ENCODE measurements around the gene TTC34.

The TTC34 gene, protein sequence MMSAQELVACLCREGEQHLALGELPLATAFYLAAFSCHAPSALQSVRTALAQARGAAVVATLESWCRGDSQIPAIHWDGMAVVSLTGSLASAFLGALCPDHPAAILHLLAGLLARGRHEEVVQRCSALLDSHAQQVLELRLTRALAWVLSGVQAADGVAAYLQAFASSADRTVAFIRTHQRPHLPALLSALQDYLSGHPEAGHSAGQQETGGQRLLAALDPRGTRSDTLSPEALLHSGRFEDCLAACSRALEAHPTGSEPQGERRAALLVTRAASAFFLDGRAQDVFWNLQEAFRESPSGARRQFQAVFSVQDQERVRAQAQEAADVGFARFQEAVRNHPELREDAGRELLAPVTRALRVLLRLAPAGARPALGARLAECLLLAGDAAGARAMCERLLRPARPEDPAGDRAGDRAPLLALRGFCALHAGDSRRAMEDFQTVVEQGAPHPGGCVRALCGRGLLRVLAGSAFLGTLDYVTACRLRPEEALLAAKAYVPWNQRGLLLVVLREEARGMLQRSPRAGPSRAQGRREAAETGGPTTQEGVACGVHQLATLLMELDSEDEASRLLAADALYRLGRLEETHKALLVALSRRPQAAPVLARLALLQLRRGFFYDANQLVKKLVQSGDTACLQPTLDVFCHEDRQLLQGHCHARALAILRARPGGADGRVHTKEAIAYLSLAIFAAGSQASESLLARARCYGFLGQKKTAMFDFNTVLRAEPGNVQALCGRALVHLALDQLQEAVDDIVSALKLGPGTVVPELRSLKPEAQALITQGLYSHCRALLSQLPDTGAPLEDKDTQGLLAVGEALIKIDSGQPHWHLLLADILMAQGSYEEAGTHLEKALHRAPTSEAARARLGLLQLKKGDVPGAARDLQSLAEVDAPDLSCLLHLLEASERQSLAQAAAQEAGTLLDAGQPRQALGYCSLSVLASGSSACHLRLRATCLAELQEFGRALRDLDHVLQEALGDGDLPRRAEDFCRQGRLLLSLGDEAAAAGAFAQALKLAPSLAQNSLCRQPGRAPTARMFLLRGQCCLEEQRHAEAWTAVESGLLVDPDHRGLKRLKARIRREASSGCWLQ

GRCh38 chr1:2801535-2802291, at the start of gene TTC34:
Gene TTC34 (minus strand): TSS chr1:2801693. CDS start chr1:2800827, 866 bp downstream.
- no peak for DNase-seq (ENCODE audit: low spot score)

DNA sequence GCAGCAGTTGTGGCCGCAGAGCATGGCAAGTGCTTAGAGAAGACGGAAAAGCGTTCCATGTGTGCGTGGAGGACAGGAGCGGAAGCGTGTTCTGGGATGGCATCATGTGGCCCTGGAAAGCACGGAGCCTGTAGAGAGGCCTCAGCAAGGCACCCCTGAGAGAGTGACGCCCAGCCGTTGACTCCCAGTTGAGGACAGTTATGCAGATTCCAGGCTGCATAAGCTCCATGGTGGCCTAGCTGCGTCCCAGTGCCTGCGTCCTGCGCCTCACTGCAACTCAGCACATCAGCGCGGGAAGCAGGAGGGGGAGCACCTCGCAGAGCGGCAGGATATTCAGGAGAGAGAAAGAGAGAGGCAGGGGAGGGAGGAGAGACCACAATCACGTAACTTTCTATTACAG, 49.0 kb upstream of the TTC34 start:
- DNase-seq (ENCODE audit: low spot score) = no peak

- no peak for DNase-seq (ENCODE audit: low spot score)
These were observed 46.6 kb upstream of the TTC34 start for GRCh38 chr1:2848006-2848670.

GRCh38 chr1:2847086-2847985, 45.8 kb upstream of the TTC34 start:
- DNase-seq (ENCODE audit: low spot score) = no peak

DNA sequence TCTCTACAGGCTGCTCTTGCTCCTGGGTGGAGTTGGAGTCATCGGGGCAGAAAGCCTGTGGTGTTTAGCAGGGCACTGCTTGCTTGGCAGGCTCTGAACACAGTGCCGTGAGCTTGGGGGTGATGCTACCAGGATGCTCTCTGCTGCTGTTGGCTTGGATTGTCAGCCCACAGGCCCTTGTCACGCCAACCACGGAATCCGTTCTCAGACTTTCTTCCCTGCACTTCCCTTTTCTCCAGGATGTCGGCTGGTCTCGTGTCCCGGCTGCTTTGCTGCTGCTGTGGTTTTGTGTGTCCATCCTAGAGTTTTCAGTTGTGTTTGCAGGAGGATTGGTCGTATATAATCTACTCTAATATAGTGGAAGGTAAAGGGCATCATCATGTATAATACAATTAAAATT, 44.4 kb upstream of the TTC34 start:
- no peak for DNase-seq (ENCODE audit: low spot score)

DNA sequence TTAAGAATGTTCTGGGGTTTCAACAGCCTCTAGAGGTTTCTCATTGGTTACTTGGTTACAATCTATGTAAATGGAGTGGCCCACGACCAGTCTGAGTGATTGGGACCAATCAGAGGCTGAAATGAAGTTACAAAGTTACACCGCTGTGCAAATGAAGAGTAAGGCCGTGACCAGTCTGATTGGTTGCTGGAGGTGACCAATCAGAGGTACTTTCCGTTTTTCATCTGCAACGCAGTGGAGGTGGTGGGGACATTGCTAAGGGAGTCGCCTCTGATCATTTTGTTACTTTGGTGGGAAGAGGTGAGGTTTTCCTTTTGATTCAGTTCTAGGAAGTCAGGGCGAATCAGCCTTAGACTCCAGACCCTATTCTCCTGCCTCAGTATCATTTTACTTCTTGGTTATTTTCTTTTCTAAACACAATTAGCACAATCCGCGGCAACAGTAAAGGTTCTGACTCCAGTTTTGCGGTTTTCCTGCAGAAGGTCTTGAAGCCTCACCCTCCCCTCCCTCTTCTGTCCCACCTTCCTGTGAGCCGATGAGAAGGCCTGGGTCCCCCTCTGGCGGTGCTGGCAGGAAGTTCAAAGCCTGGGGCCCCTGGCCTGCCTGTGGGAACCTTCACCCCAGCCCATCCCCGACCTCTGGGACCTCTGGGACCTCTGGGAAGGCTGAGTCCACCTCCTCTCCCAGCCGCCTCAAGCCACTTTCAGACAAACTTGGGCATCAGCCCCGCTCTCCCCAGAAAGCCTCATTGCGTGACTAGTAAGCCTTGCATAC, 38.7 kb upstream of the TTC34 start:
- no peak for DNase-seq (ENCODE audit: low spot score)

DNA sequence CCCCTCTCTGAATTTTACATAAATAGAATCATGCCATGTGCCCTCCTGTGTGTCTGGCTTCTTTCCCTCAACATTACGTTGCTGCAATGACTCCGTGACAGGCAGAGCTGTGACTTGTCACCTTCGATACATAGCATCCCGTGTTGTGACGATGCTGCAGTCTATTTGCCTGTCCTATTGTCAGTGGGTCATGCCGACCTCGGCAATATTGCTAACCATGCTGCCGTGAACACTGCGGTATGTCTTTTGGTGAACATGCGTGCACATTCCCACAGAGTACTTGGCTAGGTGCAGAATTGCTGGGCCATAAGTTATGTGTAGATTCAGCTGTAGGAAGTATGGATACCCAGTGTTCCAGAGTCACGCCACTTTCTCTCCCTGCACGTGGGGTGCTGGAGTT, 36.3 kb upstream of the TTC34 start:
- DNase-seq (ENCODE audit: low spot score) = no peak

DNA sequence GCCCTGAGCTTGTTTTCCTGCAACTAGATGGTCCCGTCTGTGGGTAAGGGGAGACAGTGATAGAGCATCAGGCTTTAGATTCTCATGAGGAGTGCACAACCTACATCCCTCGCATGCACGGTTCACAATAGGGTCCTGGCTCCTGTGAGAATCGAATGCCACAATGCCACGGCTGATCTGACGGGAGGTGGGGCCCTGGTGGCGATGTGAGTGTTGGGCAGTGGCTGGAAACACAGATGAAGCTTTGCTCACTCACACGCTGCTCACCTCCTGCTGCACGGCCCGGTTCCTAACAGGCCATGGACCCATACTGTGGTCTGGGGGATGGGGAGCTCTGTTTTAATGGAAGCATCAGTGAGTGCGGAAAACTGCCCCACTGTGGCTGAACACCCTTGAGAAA, 35.8 kb upstream of the TTC34 start:
- no peak for DNase-seq (ENCODE audit: low spot score)

DNA sequence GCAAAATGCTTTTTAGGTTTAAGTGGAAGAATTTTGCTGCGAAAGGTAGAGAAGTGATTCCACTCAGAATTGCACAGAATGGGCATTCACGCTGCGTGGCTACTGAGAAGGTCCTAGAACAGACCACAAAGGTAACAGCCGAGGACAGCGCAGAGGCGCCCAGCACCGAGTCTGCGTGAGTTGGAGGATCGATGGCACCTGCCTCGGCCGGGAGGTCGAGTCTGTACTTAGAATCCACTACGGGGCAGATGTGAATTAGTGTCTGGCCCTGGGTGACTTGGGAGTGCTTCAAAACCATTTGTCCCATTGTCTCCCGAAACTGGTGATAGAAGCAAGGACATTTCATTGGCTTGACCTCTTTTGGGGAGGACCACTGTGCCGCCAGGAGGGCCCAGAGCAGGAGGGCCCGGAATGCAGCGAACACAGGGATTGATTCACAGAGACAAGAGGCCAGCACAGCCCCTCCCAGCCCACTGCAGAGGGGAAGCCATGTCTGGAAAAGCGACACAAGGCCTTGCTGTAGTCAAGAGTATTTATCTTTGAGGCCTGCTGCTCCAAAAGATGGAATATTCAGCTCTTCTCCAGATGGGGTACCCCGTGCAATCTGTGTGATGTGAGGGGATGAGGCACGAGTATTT, 35.0 kb upstream of the TTC34 start:
- DNase-seq (ENCODE audit: low spot score) = no peak

DNA sequence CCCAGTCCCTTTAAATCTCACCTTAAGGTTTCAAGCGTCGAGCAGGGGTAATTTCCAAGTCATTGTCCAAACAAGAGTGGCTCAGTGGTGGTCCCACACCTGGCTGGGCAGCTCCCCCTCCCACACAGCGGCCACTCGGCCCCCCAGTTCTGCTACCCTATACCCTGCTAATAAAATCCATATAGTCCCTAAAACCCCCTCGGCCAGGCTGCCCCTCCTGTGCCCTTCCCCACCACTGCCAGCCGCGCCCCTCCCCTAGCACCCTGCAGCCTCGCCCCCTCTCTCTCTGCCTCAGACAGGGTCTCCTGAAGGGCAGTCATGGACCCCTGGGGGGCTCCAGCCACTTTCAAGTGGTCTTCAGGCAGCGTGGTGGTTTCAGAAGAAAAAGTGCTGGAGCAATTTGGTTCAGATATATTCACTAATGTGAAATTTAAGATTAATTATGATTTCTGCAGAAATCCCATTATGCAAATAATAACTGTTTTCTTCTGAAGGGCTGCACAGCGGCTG, 34.2 kb upstream of the TTC34 start:
- DNase-seq (ENCODE audit: low spot score) = no peak

DNA sequence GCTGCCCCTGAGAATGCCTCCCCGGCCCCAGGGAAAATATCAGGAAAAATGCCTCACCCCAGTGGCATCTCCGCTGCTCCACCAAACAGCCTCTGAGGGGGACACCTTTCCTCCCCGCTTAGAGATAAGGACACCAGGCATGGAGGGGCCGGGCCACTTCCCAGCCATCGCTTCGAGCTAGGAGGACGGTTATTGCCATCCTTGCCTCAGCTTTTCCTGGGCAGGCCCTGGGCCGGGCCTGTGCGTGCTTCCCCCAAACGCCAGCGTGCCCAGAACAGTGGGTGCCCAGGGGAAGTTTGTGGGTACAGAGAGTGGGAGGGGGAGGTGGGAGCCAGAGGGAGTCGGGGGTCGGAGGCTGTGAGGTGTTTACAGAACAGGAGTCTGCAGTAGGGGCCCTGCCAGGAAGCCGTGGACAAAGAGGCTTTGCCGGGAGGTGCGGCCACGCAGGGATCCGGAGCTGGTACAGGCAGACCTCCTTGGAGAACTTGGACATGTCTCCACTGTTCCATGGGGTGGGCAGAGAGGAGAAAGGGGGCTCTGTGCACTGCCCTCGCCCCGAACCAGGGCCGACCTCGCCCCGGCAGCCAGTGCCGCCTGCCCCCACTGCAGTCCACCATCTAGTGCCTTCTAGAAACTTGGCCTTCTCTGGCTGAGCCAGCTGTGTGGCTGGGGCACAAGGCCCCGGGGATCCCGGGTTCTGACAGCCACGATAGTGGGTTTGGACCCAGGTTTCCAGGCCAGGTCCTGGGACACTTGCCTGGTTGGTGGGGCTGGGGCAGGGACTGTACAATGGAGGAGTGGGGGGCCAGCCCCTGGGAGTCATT, 33.5 kb upstream of the TTC34 start:
- no peak for DNase-seq (ENCODE audit: low spot score)

- DNase-seq (ENCODE audit: low spot score) = no peak
These were observed 32.6 kb upstream of the TTC34 start for GRCh38 chr1:2834146-2834475.

DNA sequence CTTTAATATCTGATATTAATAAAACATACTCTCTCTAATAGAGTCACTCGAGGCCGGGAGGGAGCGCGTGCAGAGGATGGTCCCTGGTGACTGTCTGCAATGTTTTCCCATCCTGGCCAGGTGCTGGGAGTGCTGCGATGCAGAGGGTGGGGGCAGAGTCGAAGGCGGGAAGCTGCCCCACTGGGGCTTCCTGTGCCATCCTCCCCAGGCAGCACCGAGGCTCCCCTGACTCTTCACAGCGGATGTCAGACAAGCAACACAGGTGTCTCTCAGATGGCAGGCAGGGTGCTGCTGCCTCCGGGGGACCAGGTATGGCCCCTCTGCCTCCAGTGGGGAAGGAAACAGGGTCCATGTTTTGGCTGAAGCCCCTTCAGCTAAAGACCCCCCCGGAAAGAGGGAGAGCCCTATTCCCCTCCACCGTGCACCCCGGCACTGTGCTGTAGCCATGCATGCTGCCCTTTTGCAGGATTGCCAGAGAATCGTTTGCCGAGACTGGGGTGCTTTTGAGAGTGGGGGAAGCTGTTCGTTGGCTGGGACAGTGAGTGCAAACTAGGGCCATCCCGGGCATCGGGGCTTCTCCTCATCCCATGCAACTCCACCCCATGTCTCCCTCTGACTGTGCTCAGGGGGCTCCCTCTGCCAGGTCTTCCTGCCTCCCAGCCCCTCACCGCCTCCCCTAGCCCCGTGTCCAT, 32.1 kb upstream of the TTC34 start:
- no peak for DNase-seq (ENCODE audit: low spot score)

GRCh38 chr1:2832506-2833453, 31.3 kb upstream of the TTC34 start:
- no peak for DNase-seq (ENCODE audit: low spot score)

DNA sequence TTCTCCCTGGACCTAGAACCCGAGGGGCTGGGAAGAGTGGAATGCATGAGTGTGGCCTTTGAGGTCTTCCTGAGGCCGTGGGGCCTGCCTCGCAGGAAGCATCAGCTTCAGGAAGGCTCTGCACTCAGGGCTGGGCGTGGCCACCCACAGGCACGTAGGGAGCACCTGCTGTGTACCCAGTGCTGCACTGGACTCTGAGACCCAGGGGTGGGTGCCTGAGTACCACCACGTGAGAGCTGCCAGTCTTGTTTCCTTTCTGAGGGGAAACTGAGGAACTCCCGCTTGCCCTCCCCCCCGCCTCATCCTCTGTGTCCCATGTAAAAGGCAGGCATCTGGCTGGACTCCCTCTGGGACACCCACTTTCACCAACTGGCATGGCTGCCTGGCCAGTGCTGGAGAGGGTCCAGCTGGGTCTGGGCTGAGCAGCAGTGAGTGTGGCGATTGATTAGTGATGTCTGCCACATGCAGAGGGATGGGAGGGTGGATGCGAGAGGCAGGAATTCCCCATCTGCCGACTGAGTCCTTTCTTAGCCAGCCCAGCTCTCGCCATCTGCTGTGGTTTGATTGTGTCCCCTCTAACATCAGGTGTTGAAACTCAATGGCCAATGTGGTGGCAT, 30.2 kb upstream of the TTC34 start:
- no peak for DNase-seq (ENCODE audit: low spot score)
